H9 (cell line): ENCODE results near the gene SPACA5. TPM values are rescaled to one million over a fixed set of nuclear protein-coding genes. Genes with fewer than 3 reads are reported as not detected.

Source experiments
- DNase-seq: peaks from one replicate; pipeline ENCODE4 v3.0.0-alpha.2; 2017
- H2AFZ ChIP-seq: one replicate; pipeline ENCODE4 v1.6.1; 2013; ENCODE audit warnings: mild to moderate bottlenecking, low read length, control low read depth, moderate library complexity
- H2AK5ac ChIP-seq: 2 replicates; pipeline ENCODE4 v1.6.1; 2013; ENCODE audit warnings: low read length, control low read depth, mixed read lengths; ENCODE audit not compliant: insufficient read length
- H2BK120ac ChIP-seq: one replicate; pipeline ENCODE4 v1.6.1; 2013; ENCODE audit warnings: low read depth, mild to moderate bottlenecking, low read length, control low read depth, inconsistent platforms; ENCODE audit not compliant: poor library complexity, severe bottlenecking
- H2BK12ac ChIP-seq: 2 replicates; pipeline ENCODE4 v1.6.1; 2013; ENCODE audit warnings: low read length, control low read depth, mixed read lengths, low read depth; ENCODE audit not compliant: insufficient read length
- H2BK15ac ChIP-seq: 2 replicates; pipeline ENCODE4 v1.6.1; 2013; ENCODE audit warnings: low read depth, low read length, control low read depth
- H2BK20ac ChIP-seq: one replicate; pipeline ENCODE4 v1.6.1; 2013; ENCODE audit warnings: low read depth, mild to moderate bottlenecking, low read length, control low read depth, inconsistent platforms; ENCODE audit not compliant: poor library complexity, severe bottlenecking
- H2BK5ac ChIP-seq: 2 replicates; pipeline ENCODE4 v1.6.1; 2013; ENCODE audit warnings: low read length, control low read depth, mixed read lengths; ENCODE audit not compliant: insufficient read length
- H3K14ac ChIP-seq: 2 replicates; pipeline ENCODE4 v1.6.1; 2013; ENCODE audit warnings: low read length, control low read depth; ENCODE audit not compliant: insufficient read depth
- H3K18ac ChIP-seq: 2 replicates; pipeline ENCODE4 v1.6.1; 2013; ENCODE audit warnings: low read depth, mild to moderate bottlenecking, mixed read lengths, low read length, control low read depth; ENCODE audit not compliant: insufficient read length
- H3K23ac ChIP-seq: 2 replicates; pipeline ENCODE4 v1.6.1; 2013; ENCODE audit warnings: low read length, control low read depth, mixed read lengths, low read depth; ENCODE audit not compliant: insufficient read length
- H3K23me2 ChIP-seq: 2 replicates; pipeline ENCODE4 v1.6.1; 2013; ENCODE audit warnings: low read depth, mild to moderate bottlenecking, mixed read lengths, low read length, control low read depth; ENCODE audit not compliant: insufficient read length, poor library complexity, severe bottlenecking
- H3K27ac ChIP-seq: 2 replicates; pipeline ENCODE4 v1.5.1; 2013; ENCODE audit warnings: low read length, control low read depth, mixed read lengths, low read depth; ENCODE audit not compliant: insufficient read length
- H3K27me3 ChIP-seq: 2 replicates; pipeline ENCODE4 v1.6.1; 2013; ENCODE audit warnings: low read length, control low read depth, inconsistent platforms; ENCODE audit not compliant: insufficient read depth
- H3K4ac ChIP-seq: 2 replicates; pipeline ENCODE4 v1.6.1; 2013; ENCODE audit warnings: low read depth, mild to moderate bottlenecking, control low read depth, inconsistent platforms, low read length, moderate library complexity
- H3K4me1 ChIP-seq: 2 replicates; pipeline ENCODE4 v1.6.1; 2013; ENCODE audit warnings: low read length, control low read depth, inconsistent platforms; ENCODE audit not compliant: insufficient read depth
- H3K4me2 ChIP-seq: 2 replicates; pipeline ENCODE4 v1.6.1; 2013; ENCODE audit warnings: low read length, control low read depth, mixed read lengths; ENCODE audit not compliant: insufficient read length, insufficient read depth
- H3K56ac ChIP-seq: 2 replicates; pipeline ENCODE4 v1.6.1; 2013; ENCODE audit warnings: low read depth, mild to moderate bottlenecking, mixed read lengths, low read length, control low read depth; ENCODE audit not compliant: insufficient read length
- H3K79me1 ChIP-seq: 2 replicates; pipeline ENCODE4 v1.6.1; 2013; ENCODE audit warnings: low read depth, mild to moderate bottlenecking, moderate library complexity, low read length, control low read depth, inconsistent platforms; ENCODE audit not compliant: insufficient read depth, poor library complexity, severe bottlenecking
- H3K79me2 ChIP-seq: 2 replicates; pipeline ENCODE4 v1.6.1; 2013; ENCODE audit warnings: low read length, control low read depth, inconsistent platforms; ENCODE audit not compliant: insufficient read depth
- H3K9ac ChIP-seq: 2 replicates; pipeline ENCODE4 v1.6.1; 2013; ENCODE audit warnings: low read length, control low read depth, mixed read lengths; ENCODE audit not compliant: insufficient read length; ENCODE audit errors: extremely low read depth
- H3K9me3 ChIP-seq: one replicate; pipeline ENCODE4 v1.6.1; 2013; ENCODE audit warnings: low read depth, low read length, inconsistent platforms; ENCODE audit not compliant: control insufficient read depth
- H3T11ph ChIP-seq: one replicate; pipeline ENCODE4 v1.6.1; 2013; ENCODE audit warnings: mild to moderate bottlenecking, low read length, control low read depth, inconsistent platforms
- H4K20me1 ChIP-seq: one replicate; pipeline ENCODE4 v1.6.1; 2013; ENCODE audit not compliant: control insufficient read depth, insufficient read length, insufficient read depth
- H4K5ac ChIP-seq: 2 replicates; pipeline ENCODE4 v1.6.1; 2013; ENCODE audit warnings: low read depth, mild to moderate bottlenecking, mixed read lengths, low read length, control low read depth; ENCODE audit not compliant: insufficient read length
- H4K8ac ChIP-seq: replicated peaks from 2 replicates; pipeline ENCODE4 v1.6.1; 2013; ENCODE audit warnings: low read length, control low read depth, mixed read lengths, low read depth; ENCODE audit not compliant: insufficient read length
- H4K91ac ChIP-seq: 2 replicates; pipeline ENCODE4 v1.6.1; 2013; ENCODE audit warnings: low read depth, mild to moderate bottlenecking, moderate library complexity, mixed read lengths, low read length, control low read depth; ENCODE audit not compliant: insufficient read length
- H3K27ac Mint-ChIP-seq, 3 experiments: 2 replicates in 2 of 3; 3 replicates in 1 of 3; pipeline ENCODE4 v1.8.0; 2020 to 2021; ENCODE audit warnings: mixed read lengths in 3 of 3, mild to moderate bottlenecking in 1 of 3, moderate library complexity in 1 of 3
- H3K27me3 Mint-ChIP-seq: 2 replicates; pipeline ENCODE4 v1.8.0; 2021; ENCODE audit warnings: low read depth, mild to moderate bottlenecking, moderate library complexity, mixed read lengths
- H3K36me3 Mint-ChIP-seq, 3 experiments: 2 replicates in 2 of 3; 3 replicates in 1 of 3; pipeline ENCODE4 v1.8.0; 2020 to 2021; ENCODE audit warnings: low read depth in 3 of 3, mixed read lengths in 3 of 3; ENCODE audit not compliant: insufficient read depth in 1 of 3
- H3K4me1 Mint-ChIP-seq, 2 experiments: 2 replicates each; pipeline ENCODE4 v1.8.0; 2020; ENCODE audit warnings: mixed read lengths in 2 of 2
- H3K4me3 Mint-ChIP-seq, 2 experiments: 2 replicates in 1 of 2; 3 replicates in 1 of 2; pipeline ENCODE4 v1.8.0; 2020 to 2021; ENCODE audit warnings: mild to moderate bottlenecking in 2 of 2, mixed read lengths in 2 of 2, moderate library complexity in 1 of 2
- H3K9me3 Mint-ChIP-seq, 2 experiments: 2 replicates in 1 of 2; 3 replicates in 1 of 2; pipeline ENCODE4 v1.8.0; 2020; ENCODE audit warnings: mild to moderate bottlenecking in 2 of 2, mixed read lengths in 2 of 2, moderate library complexity in 1 of 2
- CTCF ChIP-seq: fragments of 200-600 bp; sonication (generic); conservative IDR thresholded peaks from 3 replicates; pipeline ENCODE4 v1.8.0; 2021; ENCODE audit warnings: antibody characterized with exemption, mild to moderate bottlenecking
- WGBS: extraction: QIAGEN DNeasy Blood & Tissue Kit; methylation state at CpG from one replicate; pipeline ENCODE4 v1.1.7; 2013; ENCODE audit warnings: missing lambda C conversion rate, low lambda C conversion rate, mixed read lengths; ENCODE audit not compliant: insufficient read length; ENCODE audit errors: extremely low coverage; 5-methylcytosine and 5-hydroxymethylcytosine counted together
- total RNA-seq: library from RNA; stranded (reverse); gene quantifications from 2 replicates; pipeline ENCODE4 v1.2.1, GENCODE V29; 2021

The SPACA5 gene
- total RNA-seq, 1 experiment from 2014 or later, result not detected

GRCh38 chrX:47976254-47977151, 30.3 kb upstream of the SPACA5 start:
- H3K36me3 Mint-ChIP-seq, result peaks cover 78 to 89% (median 89%) of the 10 kb centered on the region in 3 experiments
- Histone ChIP-seq H3K4me2 (no peak overlapping the region), H2BK20ac (no peak overlapping the region), H4K91ac (no peak overlapping the region), H4K8ac (no peak overlapping the region), H2BK5ac (no peak overlapping the region), H2BK12ac (no peak overlapping the region), H3K23me2 (no peaks in the 10 kb centered on the region), H3K9ac (no peak overlapping the region), H3K27me3 (no peaks in the 10 kb centered on the region), H3K9me3 (peaks cover 95% of the 10 kb centered on the region), H3K14ac (no peak overlapping the region), H3K56ac (no peak overlapping the region), H3K18ac (no peak overlapping the region), H2AK5ac (no peak overlapping the region), H2BK15ac (no peak overlapping the region), H2AFZ (no peak overlapping the region), H3K79me2 (no peaks in the 10 kb centered on the region), H3T11ph (no peak overlapping the region), H3K79me1 (no peaks in the 10 kb centered on the region), H4K5ac (no peak overlapping the region), H3K4me1 (no peaks in the 10 kb centered on the region), H3K23ac (no peak overlapping the region), H2BK120ac (no peak overlapping the region), H4K20me1 (no peaks in the 10 kb centered on the region), H3K4ac (no peak overlapping the region), H3K27ac (no peak overlapping the region)
- no peak overlapping the region for H3K27ac Mint-ChIP-seq
- H3K4me3 Mint-ChIP-seq, result no peak overlapping the region
- no peaks in the 10 kb centered on the region for H3K4me1 Mint-ChIP-seq
- no CpG with 5 or more reads among the region's 6 CpGs for WGBS
- peaks cover 95 to 97% of the 10 kb centered on the region in 2 experiments for H3K9me3 Mint-ChIP-seq
- no peak for TF ChIP-seq CTCF
- no peak for DNase-seq
- H3K27me3 Mint-ChIP-seq, result peaks cover 2% of the 10 kb centered on the region; the same call in 1 of the 2 replicates
